GM19240 (cell line): ENCODE measurements around the gene USP6.
"Not testable (repeated sequence)": the region's sequence is repeated elsewhere in the genome, so short reads cannot be mapped to it uniquely, and the experiment has no call there.

Experiments used
- DNase-seq: peaks from one replicate; pipeline ENCODE4 v3.0.0; 2011; ENCODE audit warnings: low spot score; ENCODE audit not compliant: insufficient read length

The USP6 gene

DNA sequence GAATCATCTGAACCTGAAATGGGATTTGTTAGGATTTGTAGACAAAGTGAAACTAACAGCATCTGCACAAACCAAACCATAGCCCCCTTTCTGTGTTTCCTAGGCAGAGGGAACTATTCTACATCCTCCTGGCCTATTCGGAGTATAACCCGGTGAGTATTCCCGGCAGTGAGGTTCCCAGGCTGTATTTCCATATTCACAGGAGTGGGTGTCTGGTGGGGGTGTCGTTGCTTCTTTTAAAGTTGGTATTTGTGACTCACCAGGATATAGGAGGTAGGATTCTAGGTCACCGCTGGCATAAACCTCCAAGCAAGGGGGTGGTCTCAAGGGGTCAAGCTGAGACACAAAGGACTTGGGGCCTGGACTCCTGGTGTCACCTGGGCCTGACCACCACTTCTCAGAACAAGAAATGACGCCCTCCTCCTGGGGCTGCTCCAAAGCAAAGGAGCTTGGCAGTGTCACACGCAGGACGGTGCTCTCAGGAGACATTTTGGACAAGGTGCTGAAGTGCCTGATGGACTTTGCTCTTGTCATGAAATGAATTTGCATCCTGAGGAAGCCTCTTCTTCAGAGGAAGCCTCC, 19.4 kb downstream of the USP6 start:
- DNase-seq: not testable (repeated sequence)

DNA sequence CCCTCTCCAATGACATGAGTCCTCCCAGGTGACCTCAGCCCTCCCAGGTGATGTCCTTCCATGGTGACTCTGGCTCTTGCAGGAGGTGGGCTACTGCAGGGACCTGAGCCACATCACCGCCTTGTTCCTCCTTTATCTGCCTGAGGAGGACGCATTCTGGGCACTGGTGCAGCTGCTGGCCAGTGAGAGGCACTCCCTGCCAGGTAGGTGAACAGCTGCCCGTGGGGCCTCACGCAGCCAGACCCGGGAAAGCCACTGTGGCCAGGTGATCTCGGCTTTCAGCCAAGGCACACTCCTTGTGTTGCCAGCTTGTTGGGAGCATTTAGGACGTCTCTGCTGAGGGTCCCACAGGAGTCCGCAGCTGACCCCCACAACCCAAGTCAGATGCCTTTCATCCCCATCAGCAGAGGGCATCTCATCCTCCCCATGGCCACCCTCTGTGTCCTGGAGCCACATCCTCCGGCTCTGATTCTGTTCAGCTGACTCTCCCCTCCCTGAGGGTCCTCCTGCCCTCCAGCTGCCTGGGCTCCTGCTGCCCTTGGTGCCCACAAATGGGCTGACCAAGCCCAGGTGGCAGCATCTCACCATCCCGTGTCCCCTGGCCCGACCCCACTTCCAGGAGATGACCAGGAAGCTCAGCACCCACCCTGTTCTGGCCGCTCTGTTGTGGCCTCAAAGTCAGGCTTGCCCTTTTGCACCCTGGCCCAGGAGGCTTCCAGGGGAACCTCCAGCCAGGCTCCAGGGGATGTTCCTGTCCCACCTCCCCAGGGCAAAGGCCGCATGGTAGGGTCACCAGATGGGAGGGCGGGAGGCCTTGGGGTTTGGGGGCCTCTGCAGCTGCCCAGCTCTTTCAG, 20.1 kb downstream of the USP6 start:
- no peak for DNase-seq

DNA sequence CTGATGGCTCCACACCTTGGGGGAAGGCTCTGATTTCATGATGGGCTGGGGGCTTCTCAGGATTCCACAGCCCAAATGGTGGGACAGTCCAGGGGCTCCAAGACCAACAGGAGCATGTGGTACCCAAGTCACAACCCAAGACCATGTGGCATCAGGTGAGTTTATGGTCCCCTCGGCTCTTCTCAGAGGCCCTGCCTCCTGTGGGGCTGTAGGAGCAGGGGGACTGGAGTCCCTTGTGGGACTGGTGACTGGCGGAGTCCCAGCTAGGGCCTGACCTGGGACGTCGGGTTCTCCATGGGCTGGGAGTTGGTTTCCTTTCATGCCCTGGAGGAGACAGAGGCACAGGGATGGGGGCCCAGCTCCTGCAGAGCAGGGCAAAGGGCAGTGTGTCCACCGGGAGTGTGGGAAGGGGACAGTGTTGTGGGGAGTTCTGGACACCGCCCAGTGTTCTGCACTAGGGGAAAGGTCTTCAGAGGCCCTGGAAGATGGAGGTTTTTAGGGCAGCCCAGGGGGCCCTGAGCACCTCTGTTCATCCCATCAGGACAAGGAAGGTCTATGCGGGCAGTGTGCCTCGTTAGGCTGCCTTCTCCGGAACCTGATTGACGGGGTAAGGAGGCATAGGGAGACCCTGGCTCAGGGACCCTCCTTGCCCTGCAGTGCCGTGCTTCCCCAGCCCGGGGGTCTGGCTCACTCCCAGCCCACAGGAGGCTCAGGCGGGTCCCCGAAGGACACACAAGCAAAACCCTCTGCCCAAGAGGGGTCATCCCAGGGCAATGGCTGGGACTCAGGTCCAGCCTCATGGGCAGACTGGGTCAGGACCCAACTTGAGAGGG, 21.0 kb downstream of the USP6 start:
- not testable (repeated sequence) for DNase-seq

DNA sequence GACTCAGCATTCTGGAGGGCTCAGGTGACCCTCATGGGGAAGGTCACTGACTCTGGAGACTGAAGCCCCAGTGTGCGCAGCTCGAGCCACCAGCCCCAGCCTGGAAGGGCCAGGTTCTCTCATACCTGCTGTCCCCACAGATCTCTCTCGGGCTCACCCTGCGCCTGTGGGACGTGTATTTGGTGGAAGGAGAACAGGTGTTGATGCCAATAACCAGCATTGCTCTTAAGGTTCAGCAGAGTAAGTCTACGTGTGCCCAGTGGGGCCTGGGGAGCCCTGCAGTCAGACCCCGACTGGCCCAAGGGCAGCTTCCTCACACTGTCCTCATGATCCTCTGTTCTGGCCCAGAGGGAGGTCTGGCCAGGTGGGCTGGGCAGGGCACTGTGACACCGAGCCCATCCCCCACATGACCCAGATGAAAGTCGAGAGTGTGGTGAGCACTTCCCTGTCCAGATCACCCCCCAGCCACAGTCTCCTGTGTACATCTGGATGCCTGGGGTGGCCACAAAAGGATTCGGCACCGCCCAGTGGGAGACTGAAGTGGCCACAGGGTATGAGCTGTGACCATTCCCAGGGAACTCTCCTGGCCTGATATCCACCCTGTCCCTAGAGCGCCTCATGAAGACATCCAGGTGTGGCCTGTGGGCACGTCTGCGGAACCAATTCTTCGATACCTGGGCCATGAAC, 21.8 kb downstream of the USP6 start:
- not testable (repeated sequence) for DNase-seq

DNA sequence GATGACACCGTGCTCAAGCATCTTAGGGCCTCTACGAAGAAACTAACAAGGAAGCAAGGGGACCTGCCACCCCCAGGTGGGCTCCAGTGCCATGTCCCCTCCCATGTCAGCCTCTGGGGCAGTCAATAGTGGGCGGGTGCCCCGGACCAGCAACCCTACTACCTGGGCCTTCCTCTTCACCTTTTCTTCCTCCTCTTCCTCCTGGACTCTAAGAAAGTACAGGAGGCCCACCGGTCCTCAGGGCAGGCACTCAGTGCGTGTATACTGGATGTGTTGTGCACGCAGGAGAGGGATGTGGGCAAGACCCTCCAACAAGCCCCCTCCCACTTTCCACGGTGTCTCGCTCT, 22.3 kb downstream of the USP6 start:
- DNase-seq: not testable (repeated sequence)

DNA sequence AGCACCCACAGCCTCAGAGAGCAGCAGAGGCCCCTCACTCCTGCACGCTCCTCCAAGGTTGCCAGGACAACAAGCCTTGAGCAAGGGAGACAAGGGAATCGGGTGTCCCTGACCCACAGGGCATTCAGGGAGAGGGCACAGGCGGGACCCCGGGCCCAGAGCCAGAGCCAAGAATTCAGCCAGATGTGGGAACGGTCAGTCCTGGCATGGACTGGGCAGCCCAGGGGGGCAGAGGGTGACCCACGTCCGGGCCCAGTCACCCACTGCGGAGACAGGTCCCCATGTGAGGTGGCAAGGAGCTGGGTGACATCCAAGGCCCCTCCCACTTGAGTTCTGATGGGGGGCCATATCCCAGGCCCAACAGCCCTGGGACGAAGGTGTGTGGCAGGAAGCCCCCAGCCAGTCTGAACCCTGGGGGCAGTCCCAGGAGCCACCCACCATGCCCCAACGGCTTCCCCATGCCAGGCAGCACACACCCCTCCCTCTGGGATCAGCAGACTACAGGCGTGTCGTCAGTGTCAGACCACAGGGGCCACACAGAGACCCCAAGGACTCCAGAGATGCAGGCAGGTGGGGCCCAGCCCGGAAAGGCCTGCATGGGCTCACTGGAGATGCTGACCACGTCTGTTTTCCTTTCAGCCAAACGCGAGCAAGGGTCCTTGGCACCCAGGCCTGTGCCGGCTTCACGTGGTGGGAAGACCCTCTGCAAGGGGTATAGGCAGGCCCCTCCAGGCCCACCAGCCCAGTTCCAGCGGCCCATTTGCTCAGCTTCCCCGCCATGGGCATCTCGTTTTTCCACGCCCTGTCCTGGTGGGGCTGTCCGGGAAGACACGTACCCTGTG, 23.0 kb downstream of the USP6 start:
- no peak for DNase-seq

DNA sequence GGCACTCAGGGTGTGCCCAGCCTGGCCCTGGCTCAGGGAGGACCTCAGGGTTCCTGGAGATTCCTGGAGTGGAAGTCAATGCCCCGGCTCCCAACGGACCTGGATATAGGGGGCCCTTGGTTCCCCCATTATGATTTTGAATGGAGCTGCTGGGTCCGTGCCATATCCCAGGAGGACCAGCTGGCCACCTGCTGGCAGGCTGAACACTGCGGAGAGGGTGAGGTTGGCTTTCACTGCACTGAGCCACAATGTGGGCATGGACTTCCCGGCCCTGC, 23.6 kb downstream of the USP6 start:
- DNase-seq: no peak

DNA sequence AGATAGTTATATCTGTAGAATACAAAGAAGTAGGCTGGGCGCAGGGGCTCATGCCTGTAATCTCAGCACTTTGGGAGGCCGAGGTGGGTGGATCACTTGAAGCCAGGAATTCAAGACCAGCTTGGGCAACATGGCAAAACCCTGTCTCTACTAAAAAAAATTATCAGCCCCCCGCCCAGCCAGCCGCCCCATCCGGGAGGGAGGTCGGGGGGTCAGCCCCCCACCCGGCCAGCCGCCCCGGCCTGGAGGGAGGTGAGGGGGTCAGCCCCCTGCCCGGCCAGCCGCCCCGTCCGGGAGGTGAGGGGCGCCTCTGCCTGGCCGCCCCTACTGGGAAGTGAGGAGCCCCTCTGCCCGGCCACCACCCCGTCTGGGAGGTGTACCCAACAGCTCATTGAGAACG, 27.0 kb downstream of the USP6 start:
- not testable (repeated sequence) for DNase-seq

DNA sequence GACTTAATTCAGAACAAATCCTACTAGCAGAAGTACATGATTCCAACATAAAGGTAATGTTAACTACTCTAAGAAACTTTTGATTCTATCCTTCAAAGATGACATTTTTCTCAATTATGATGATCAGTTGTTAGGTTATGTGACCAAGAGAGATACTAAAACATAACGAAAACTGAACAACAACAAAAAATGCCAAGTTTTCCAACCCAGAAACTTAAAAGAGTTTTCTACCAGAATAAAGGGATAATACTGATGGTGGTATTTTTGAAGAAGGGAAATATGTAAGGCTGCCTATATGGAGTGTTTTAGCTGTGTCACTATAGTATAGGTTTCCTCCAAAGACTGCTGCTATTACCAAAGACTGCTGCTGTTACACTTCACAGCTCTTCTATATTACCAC, 30.3 kb downstream of the USP6 start:
- DNase-seq: not testable (repeated sequence)

DNA sequence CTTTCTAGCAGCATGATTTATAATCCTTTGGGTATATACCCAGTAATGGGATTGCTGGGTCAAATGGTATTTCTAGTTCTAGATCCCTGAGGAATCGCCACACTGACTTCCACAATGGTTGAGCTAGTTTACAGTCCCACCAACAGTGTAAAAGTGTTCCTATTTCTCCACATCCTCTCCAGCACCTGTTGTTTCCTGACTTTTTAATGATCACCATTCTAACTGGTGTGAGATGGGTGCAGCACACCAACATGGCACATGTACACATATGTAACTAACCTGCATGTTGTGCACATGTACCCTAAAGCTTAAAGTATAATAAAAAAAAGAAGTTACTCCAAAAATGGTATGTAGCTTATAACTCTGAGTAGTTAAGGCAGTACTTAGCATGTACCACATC, 44.9 kb downstream of the USP6 start:
- not testable (repeated sequence) for DNase-seq

DNA sequence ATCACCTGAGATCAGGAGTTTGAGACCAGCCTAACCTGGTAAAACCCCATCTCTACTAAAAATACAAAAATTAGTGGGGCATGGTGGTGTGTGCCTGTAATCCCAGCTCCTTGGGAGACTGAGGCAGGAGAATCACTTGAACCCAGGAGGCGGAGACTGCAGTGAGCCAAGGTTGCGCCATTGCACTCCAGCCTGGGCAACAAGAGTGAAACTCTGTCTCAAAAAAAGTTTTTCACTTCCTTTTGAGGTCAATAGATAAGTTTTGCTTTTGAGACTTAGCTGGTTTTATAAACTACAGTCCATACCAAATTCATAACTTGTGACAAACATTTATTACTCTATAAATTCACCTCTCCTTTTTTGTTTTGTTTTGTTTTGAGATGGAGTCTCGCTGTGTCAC, 46.0 kb downstream of the USP6 start:
- not testable (repeated sequence) for DNase-seq

DNA sequence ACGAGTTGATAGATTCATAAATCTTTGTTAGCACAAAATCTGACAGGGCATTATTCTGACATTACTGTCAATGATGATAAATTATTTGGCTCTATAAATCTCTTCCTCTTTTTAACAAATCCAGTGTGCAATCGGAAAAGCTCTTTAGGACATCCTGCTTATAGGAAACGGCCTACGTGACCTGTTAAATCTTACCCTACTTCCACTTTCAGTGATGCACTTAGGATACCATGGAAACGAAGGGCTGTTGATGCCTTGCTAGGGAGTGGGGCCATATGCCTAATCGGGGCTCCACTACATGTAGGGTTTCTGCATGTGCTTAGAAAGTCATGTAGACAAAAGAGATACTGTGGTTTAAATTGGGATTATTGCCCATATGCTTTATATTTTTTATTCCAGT, 48.6 kb downstream of the USP6 start:
- no peak for DNase-seq

DNA sequence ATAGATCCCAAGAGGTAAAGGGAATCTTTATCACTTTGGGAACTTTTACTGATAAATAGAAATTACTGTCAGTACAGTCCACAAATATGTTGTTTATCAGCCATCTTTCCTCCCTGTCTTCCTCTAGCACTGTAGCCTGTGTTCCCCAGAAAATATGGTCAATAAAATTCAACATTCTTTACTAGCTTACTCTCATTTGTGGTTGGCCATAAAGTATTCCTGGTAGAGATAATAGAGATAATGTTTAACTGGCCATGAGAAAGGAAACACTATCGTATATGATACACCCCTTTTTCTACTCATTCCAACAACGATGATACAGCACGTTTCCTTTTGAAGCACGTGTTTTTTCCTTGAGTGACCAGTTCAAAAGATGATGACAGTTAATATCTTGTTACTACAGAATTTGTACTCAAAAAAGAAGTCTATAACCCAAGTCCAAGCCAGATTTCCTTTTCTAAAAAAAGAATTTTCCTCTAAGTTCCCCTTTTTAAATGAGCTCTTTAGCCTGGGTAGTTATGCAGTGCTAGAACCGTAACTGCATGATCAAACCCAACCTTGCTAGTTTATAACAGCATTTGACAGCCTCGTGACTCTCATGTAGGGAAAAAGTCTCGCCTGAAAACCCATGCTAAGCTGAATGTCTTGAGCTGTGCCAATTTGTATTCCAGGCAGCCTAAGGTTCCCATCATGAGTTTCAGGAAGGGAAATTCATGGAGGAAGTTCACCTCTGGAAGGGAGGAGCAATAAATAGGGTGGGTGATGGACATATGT, 50.1 kb downstream of the USP6 start:
- not testable (repeated sequence) for DNase-seq

DNA sequence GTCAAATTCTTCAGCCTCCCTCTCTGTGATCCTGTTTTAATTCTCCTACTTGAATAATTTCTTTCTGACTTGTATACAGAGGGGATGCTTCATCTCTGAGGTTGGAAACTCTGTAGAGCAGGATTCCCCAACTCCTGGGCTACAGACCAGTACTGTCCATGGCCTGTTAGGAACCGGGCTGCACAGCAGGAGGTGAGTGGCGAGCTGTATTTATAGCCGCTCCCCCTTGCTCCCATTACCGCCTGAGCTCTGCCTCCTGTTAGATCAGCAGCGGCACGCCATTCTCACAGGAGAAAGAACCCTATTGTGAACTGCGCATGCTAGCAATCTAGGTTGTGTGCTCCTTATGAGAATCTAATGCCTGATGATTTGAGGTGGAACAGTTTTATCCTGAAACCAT, 59.2 kb downstream of the USP6 start:
- not testable (repeated sequence) for DNase-seq

DNA sequence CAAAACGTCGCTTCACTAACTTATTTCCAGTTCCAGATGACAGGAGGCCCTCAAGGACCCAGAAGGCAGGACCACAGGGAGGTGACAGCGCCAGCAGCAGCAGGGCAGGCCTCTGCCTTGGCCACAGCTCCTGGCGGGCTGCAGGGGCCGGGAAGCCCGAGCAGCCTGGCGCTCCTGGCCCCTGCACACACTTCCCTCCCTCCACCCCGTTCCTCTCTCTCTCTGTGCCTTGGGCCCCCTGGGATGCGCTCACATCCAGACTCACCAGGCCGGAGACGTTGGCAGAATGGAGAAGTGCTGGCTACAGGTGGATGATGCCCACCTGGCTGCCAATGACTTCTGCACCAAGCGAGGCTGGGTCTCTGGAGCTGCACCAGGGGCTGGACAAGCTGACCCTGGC, 63.2 kb downstream of the USP6 start:
- DNase-seq: no peak

DNA sequence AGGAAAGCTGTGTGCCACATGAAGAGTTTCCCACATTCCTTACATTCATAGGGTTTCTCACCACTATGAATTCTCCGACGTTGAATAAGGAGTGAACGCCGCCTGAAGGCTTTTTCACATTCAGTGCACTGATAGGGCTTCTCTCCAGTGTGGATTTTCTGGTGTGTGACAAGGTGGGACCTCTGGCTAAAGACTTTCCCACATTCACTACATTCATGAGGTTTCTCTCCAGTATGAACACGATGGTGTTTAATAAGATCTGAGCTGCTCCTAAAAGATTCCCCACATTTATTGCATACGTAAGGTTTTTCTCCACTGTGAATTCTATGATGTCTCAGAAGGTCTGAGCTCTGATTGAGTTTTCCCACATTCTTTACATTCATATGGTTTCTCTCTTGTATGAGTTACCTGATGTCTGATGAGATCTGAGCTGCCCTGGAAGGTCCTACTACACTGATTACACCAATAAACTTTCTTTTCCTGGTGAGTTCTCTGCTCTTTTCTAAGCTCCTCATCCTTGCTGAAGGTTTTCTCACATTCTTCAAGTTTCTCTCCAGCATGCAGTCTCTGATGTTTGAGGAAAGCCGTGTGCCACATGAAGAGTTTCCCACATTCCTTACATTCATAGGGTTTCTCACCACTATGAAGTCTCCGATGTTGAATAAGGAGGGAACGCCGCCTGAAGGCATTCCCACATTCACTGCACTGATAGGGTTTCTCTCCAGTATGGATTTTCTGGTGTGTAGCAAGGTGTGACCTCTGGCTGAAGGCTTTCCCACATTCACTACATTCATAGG, 65.9 kb downstream of the USP6 start:
- no peak for DNase-seq

DNA sequence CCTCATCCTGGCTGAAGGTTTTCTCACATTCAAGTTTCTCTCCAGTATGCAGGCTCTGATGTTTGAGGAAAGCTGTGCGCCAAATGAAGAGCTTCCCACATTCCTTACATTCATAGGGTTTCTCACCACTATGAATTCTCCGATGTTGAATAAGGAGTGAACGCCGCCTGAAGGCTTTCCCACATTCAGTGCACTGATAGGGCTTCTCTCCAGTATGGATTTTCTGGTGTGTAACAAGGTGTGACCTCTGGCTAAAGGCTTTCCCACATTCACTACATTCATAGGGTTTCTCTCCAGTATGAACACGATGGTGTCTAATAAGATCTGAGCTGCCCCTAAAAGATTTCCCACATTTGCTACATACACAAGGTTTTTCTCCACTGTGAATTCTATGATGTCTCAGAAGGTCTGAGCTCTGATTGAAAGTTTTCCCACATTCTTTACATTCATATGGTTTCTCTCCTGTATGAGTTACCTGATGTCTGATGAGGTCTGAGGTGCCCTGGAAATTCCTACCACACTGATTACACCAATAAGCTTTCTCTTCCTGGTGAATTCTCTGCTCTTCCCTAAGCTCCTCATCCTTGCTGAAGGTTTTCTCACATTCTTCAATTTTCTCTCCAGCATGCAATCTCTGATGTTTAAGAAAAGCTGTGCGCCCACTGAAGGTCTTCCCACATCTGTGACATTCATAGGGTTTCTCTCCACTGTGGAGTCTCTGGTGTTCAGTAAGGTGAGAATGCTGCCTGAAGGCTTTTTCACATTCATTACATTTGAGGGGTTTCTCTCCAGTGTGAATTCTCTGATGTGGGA, 67.0 kb downstream of the USP6 start:
- no peak for DNase-seq

DNA sequence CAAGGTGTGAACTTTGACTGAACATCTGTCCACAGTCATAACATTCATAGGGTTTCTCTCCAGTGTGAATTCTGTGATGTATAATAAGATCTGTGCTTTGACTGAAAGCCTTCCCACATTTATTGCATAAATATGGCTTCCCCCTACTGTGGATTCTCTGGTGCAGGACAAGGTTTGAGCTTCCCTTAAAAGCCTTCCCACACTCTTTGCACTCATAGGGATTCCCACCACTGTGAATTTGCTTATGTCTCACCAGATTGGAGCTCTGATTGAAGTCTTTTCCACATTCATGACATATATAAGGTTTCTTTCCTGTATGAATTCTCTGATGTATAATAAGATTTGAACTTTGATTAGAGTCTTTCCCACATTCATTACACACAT, 67.6 kb downstream of the USP6 start:
- no peak for DNase-seq

DNA sequence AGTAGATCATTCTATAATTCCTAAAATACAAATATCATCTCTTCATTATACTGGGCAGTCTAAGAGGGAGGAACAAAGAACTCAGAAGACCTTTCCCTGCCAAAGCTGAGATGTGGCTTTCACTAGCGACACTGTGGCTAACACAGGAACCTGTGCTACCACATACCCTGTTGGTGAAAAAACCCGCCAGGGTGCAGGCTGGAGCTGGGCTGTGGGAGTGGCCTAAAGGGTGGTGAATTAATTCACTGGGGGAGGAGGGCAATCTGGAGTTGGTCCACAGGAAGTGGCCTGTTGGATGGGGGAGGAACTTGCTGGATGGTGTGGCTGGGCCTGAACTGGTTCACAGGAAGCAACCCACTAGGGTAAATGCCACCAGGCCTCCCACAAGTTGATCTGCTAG, 68.5 kb downstream of the USP6 start:
- no peak for DNase-seq
